ENCODE results near the gene FUT6.
"Not testable (repeated sequence)": the region's sequence is repeated elsewhere in the genome, so short reads cannot be mapped to it uniquely, and the experiment has no call there.

FUT6 gene

GRCh38 chr19:5782945-5783919 lies 56.3 kb downstream of the FUT6 start:
- H3K4me3 ChIP-seq (ENCODE audit: low read length): no peak overlapping the region
- no peak overlapping the region for H3K4me2 ChIP-seq (ENCODE audit: low read length)
- no peaks in the 10 kb centered on the region for H3K79me2 ChIP-seq (ENCODE audit: low read length)
- H3K9me3 ChIP-seq (ENCODE audit: insufficient read depth, low read length): no peaks in the 10 kb centered on the region
- TF ChIP-seq, protein P1, sequence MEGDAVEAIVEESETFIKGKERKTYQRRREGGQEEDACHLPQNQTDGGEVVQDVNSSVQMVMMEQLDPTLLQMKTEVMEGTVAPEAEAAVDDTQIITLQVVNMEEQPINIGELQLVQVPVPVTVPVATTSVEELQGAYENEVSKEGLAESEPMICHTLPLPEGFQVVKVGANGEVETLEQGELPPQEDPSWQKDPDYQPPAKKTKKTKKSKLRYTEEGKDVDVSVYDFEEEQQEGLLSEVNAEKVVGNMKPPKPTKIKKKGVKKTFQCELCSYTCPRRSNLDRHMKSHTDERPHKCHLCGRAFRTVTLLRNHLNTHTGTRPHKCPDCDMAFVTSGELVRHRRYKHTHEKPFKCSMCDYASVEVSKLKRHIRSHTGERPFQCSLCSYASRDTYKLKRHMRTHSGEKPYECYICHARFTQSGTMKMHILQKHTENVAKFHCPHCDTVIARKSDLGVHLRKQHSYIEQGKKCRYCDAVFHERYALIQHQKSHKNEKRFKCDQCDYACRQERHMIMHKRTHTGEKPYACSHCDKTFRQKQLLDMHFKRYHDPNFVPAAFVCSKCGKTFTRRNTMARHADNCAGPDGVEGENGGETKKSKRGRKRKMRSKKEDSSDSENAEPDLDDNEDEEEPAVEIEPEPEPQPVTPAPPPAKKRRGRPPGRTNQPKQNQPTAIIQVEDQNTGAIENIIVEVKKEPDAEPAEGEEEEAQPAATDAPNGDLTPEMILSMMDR (IDR thresholded peaks at IDR 0.05; ENCODE audit: low read depth, low read length): no peak
- no peak for TF ChIP-seq EZH2phosphoT487 (IDR thresholded peaks at IDR 0.05; ENCODE audit: low read depth)
- H4K20me1 ChIP-seq (ENCODE audit: insufficient read depth, low read length): no peaks in the 10 kb centered on the region
- no peak overlapping the region for H3K9ac ChIP-seq (ENCODE audit: low read length)
- no peaks in the 10 kb centered on the region for H3K27me3 ChIP-seq (ENCODE audit: low read depth, low read length)
- no peak overlapping the region for H3K27ac ChIP-seq (ENCODE audit: low read length)
- no peaks in the 10 kb centered on the region for H3K4me1 ChIP-seq (ENCODE audit: low read length)
- no peak overlapping the region for H2AFZ ChIP-seq (ENCODE audit: low read depth, low read length)
- peaks cover 41% of the 10 kb centered on the region for H3K36me3 ChIP-seq (replicated peaks; ENCODE audit: low read depth, low read length)

DNA sequence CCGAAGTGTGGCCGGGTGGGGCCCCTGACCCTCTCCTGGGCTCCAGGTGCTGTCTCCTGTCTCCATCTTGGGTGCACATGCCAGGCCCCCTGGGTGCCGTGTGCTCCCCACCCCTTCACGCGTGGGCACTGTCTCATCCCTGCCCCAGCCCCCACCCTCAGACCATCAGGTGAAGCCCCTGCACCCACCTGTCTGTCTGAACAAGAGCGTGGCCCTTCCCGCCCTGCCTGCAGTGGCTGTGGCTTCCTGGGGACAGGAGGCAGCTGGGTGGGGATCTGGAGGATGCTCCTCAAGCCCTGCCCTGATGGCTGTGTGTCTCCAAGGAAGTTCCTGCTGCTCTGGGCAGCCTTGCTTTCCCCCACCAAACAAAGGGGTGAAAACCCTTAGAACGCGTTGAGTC lies 57.2 kb downstream of the FUT6 start:
- H4K20me1 ChIP-seq (ENCODE audit: insufficient read depth, low read length): no peaks in the 10 kb centered on the region
- no peaks in the 10 kb centered on the region for H3K27me3 ChIP-seq (ENCODE audit: low read depth, low read length)
- TF ChIP-seq, protein P1 (IDR thresholded peaks at IDR 0.05; ENCODE audit: low read depth, low read length): no peak
- H2AFZ ChIP-seq (ENCODE audit: low read depth, low read length): no peak overlapping the region
- no peaks in the 10 kb centered on the region for H3K79me2 ChIP-seq (ENCODE audit: low read length)
- H3K4me1 ChIP-seq (ENCODE audit: low read length): no peaks in the 10 kb centered on the region
- H3K9ac ChIP-seq (ENCODE audit: low read length): no peak overlapping the region
- no peak overlapping the region for H3K4me3 ChIP-seq (ENCODE audit: low read length)
- H3K4me2 ChIP-seq (ENCODE audit: low read length): no peak overlapping the region
- H3K9me3 ChIP-seq (ENCODE audit: insufficient read depth, low read length): no peaks in the 10 kb centered on the region
- H3K27ac ChIP-seq (ENCODE audit: low read length): no peak overlapping the region
- peaks cover 34% of the 10 kb centered on the region for H3K36me3 ChIP-seq (replicated peaks; ENCODE audit: low read depth, low read length)

- H3K36me3 ChIP-seq (replicated peaks; ENCODE audit: low read depth, low read length): peaks cover 20% of the 10 kb centered on the region
- not testable (repeated sequence) for H3K4me1 ChIP-seq (ENCODE audit: low read length); H3K27ac ChIP-seq (ENCODE audit: low read length); H3K4me3 ChIP-seq (ENCODE audit: low read length); H3K4me2 ChIP-seq (ENCODE audit: low read length); H4K20me1 ChIP-seq (ENCODE audit: insufficient read depth, low read length); H3K79me2 ChIP-seq (ENCODE audit: low read length); H3K9ac ChIP-seq (ENCODE audit: low read length); H3K27me3 ChIP-seq (ENCODE audit: low read depth, low read length); H2AFZ ChIP-seq (ENCODE audit: low read depth, low read length); H3K9me3 ChIP-seq (ENCODE audit: insufficient read depth, low read length)
These were observed 58.6 kb downstream of the FUT6 start for GRCh38 chr19:5780916-5781315.
